Subcutaneous adipose tissue (tissue), 4 donors: Measurements from ENCODE around the gene EGR1. TPM values are rescaled to one million over a fixed set of nuclear protein-coding genes. Genes with fewer than 3 reads are reported as not detected.

Source experiments
- CTCF ChIP-seq: fragments of 450-650 bp; IDR thresholded peaks from one replicate; pipeline ENCODE4 v1.5.1; 2016; ENCODE audit warnings: low read depth, mild to moderate bottlenecking, control low read depth, antibody characterized with exemption, moderate library complexity
- total RNA-seq, 4 donors: library from RNA; depleted of rRNA; stranded (reverse); fragments of >200 nt; gene quantifications; one replicate each; pipeline ENCODE4 v1.1.0, GENCODE V29; 2016

Gene EGR1
- total RNA-seq, 4 donors from 2014 or later, result 2.6 to 21.5 (median 10.4) TPM

- TF ChIP-seq CTCF, result no peak
These were observed 9.9 kb upstream of the EGR1 start for GRCh38 chr5:138455232-138455930.

GRCh38 chr5:138457531-138458275 is 7.6 kb upstream of the EGR1 start:
- no peak for TF ChIP-seq CTCF

- no peak for TF ChIP-seq CTCF
These were observed 6.9 kb upstream of the EGR1 start for GRCh38 chr5:138458384-138458783.

GRCh38 chr5:138458856-138459255 is 6.4 kb upstream of the EGR1 start:
- no peak for TF ChIP-seq CTCF

GRCh38 chr5:138459311-138459933 is 5.9 kb upstream of the EGR1 start:
- TF ChIP-seq CTCF, result no peak

- TF ChIP-seq CTCF, result no peak
These were observed 5.1 kb upstream of the EGR1 start for GRCh38 chr5:138460032-138460693.
